Measurements from ENCODE around the gene SEC11C.

- TF ChIP-seq CTCF (conservative IDR thresholded peaks at IDR 0.05; ENCODE audit: low read depth, low read length) (no peak), EZH2 (IDR thresholded peaks at IDR 0.05; ENCODE audit: low read length, unreplicated experiment) (no peak), EZH2phosphoT487 (IDR thresholded peaks at IDR 0.05; ENCODE audit: borderline replicate concordance, low read length) (no peak)
These were observed 62.7 kb downstream of the SEC11C start for GRCh38 chr18:59202258-59202820.

Measured in PC-3 (cell line).